ENCODE data around the gene IAH1.

The IAH1 gene

GRCh38 chr2:9535177-9535576 is 60.8 kb downstream of the IAH1 start:
- no peak for DNase-seq

DNA sequence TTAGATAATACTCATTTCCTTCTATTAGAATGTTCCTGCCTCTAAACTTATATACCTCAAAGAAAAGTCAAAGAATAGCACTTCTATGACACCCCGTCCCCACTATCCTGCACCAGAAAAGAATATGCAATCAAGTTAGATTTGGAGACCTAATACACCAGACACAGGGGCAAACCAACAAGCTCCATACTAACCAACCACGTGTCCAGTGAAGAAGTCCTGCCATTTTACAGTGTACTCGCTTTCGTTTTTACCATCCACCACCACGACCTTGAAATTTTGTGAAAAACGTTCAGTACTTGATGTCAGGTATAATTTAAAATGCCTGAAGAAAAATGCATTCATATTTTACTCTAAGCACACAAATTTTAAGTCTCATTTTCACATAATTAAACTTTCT is 62.2 kb downstream of the IAH1 start:
- DNase-seq = no peak

- no peak for DNase-seq
Observed at GRCh38 chr2:9538000-9538507, 63.7 kb downstream of the IAH1 start.

All from DMS79 (cell line).